Panc1 (cell line): Measurements from ENCODE around the gene ZFC3H1. TPM values are rescaled to one million over a fixed set of nuclear protein-coding genes. Genes with fewer than 3 reads are reported as not detected.

Experiments used
- ATAC-seq: fragments of 200-7000 bp; cut with Tn5 transposase; 2 replicates; pipeline ENCODE4 v1.9.1; 2020; ENCODE audit warnings: mild to moderate bottlenecking, moderate library complexity
- BruUV-seq: library from RNA; stranded (reverse); fragments of 400-500 nt; replicated peaks from 2 replicates; lab custom pipeline; 2021; lab: Mats Ljungman, UMichigan
- CTCF ChIA-PET: fragments of 300-600 bp; sonication (Branson Sonifier 250); formaldehyde crosslinking; loops from one replicate; lab custom pipeline; 2022; ENCODE audit warnings: antibody characterized with exemption; lab: Charles Lee
- POLR2A ChIA-PET: fragments of 300-600 bp; sonication (Branson Sonifier 250); formaldehyde crosslinking; loops from one replicate; lab custom pipeline; 2022; ENCODE audit warnings: antibody characterized with exemption; lab: Charles Lee
- DNase-seq: peaks from one replicate; pipeline ENCODE4 v3.0.0-alpha.2; 2010; ENCODE audit warnings: low read depth, low spot score
- H3K27ac ChIP-seq: 2 replicates; pipeline ENCODE4 v1.5.1; 2011; ENCODE audit warnings: mild to moderate bottlenecking, low read length, inconsistent platforms
- H3K27me3 ChIP-seq: fragments of 200-500 bp; sonication (Bioruptor generic); 2 replicates; pipeline ENCODE4 v1.6.0; 2014; ENCODE audit warnings: low read length, inconsistent platforms; ENCODE audit not compliant: control insufficient read depth, insufficient read depth
- H3K36me3 ChIP-seq: fragments of 200-500 bp; sonication (Bioruptor generic); 2 replicates; pipeline ENCODE4 v1.5.1; 2014; ENCODE audit warnings: inconsistent platforms, mild to moderate bottlenecking, low read length, moderate library complexity; ENCODE audit not compliant: control insufficient read depth, insufficient read depth
- H3K4me1 ChIP-seq: 2 replicates; pipeline ENCODE4 v1.5.1; 2011; ENCODE audit warnings: inconsistent platforms, mild to moderate bottlenecking, low read length, moderate library complexity; ENCODE audit not compliant: control insufficient read depth, insufficient read depth
- H3K4me3 ChIP-seq, 2 experiments: 2 replicates each; pipeline ENCODE4 v1.5.1; 2011 to 2012; ENCODE audit warnings: low read depth in 2 of 2, low read length in 2 of 2, mild to moderate bottlenecking in 2 of 2, inconsistent platforms in 1 of 2, moderate library complexity in 1 of 2
- H3K9me3 ChIP-seq: fragments of 200-500 bp; sonication (Bioruptor generic); 2 replicates; pipeline ENCODE4 v1.5.1; 2014; ENCODE audit warnings: low read depth, mild to moderate bottlenecking, inconsistent platforms, low read length, moderate library complexity; ENCODE audit not compliant: control insufficient read depth, insufficient read depth
- POLR2AphosphoS5 ChIP-seq: IDR thresholded peaks from 2 replicates; pipeline ENCODE4 v1.6.1; 2012; ENCODE audit warnings: mild to moderate bottlenecking, low read depth, low read length, moderate library complexity
- REST ChIP-seq, 2 experiments: IDR thresholded peaks; 2 replicates each; pipeline ENCODE4 v1.6.1; 2011 to 2012; ENCODE audit warnings: low read depth in 2 of 2, control low read depth in 1 of 2, low read length in 1 of 2, mild to moderate bottlenecking in 1 of 2, moderate library complexity in 1 of 2; ENCODE audit not compliant: insufficient read depth in 1 of 2
- SIN3A ChIP-seq: IDR thresholded peaks from 2 replicates; pipeline ENCODE4 v1.6.1; 2012; ENCODE audit warnings: low read depth, mild to moderate bottlenecking, low read length, moderate library complexity, borderline replicate concordance; ENCODE audit not compliant: insufficient read depth
- TCF7L2 ChIP-seq: IDR thresholded peaks from 2 replicates; pipeline ENCODE4 v1.6.1; 2011; ENCODE audit warnings: mild to moderate bottlenecking, low read depth, low read length, inconsistent platforms
- in situ Hi-C: cut with HindIII; loops from 2 replicates; pipeline ENCODE4 v1.10.0; 2016; ENCODE audit warnings: low sequenced_read_pairs, low pct_unique_long_range_greater_than_20kb
- intact Hi-C: fragments of 100-400 bp; cut with micrococcal nuclease; formaldehyde crosslinking; loops from one replicate; pipeline ENCODE4 v1.10.0; 2022; ENCODE audit not compliant: unreplicated experiment
- total RNA-seq: library from RNA; stranded (reverse); gene quantifications from one replicate; pipeline ENCODE4 v1.2.1, GENCODE V29; 2021; ENCODE audit not compliant: unreplicated experiment
- TF ChIP-seq, protein P1 (sequence below): fragments of 450-650 bp; IDR thresholded peaks from 2 replicates; pipeline ENCODE4 v1.5.1; 2017; ENCODE audit warnings: mild to moderate bottlenecking

Gene ZFC3H1
- total RNA-seq, 1 experiment from 2014 or later: 38.2 TPM

DNA sequence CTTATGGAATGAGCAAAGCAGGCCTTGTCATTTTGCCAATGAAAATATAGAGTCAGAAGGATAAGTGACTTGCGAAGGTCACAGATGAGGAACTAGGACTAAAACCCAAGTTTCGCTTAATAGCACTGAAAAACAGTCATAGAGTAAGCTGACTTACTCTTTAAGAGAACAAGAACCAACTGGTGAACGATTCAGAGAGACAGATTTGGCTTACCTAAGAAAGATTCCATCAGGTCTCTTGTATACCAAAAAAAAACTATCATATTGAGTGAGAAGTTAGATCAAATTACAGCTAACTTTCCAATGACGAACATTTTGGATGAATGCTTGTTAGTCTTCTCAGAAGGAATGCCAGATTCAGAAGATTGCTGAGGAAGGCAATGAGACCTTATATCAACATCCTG, 74.2 kb downstream of the ZFC3H1 start:
- BruUV-seq: no TSS peak

DNA sequence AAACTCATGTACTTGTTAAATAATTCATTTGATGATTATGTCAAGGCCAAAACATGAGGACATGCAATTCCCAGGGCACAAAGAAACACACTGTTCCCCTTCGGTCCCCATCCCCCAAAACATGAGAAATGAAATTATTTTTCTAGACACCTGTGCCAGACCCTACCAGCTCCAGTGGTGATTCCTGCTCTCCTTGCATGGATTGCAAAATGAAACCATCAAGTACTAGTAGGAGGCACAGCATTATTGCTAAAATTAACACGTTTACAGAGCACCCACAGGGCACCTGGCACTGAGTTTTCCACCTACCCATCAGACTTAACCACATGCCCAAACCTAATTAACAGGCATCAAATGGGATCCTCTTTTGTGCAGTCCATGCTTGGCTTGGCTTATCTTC, 76.6 kb downstream of the ZFC3H1 start:
- H3K9me3 ChIP-seq: no peaks in the 10 kb centered on the region
- POLR2A ChIA-PET: no interaction called here
- H3K27ac ChIP-seq: no peak overlapping the region
- in situ Hi-C loops (no loop called here), intact Hi-C loops (no loop called here)
- DNase-seq: no peak
- no peak overlapping the region for H3K4me3 ChIP-seq
- BruUV-seq: no TSS peak
- CTCF ChIA-PET: no interaction called here
- no peaks in the 10 kb centered on the region for H3K36me3 ChIP-seq
- no peaks in the 10 kb centered on the region for H3K4me1 ChIP-seq
- no peak for TF ChIP-seq POLR2AphosphoS5
- no peak for TF ChIP-seq REST (IDR thresholded peaks at IDR 0.05; ENCODE audit: insufficient read depth in 1 of 2, low read depth in 2 of 2, low read length in 1 of 2)
- TF ChIP-seq, protein P1, sequence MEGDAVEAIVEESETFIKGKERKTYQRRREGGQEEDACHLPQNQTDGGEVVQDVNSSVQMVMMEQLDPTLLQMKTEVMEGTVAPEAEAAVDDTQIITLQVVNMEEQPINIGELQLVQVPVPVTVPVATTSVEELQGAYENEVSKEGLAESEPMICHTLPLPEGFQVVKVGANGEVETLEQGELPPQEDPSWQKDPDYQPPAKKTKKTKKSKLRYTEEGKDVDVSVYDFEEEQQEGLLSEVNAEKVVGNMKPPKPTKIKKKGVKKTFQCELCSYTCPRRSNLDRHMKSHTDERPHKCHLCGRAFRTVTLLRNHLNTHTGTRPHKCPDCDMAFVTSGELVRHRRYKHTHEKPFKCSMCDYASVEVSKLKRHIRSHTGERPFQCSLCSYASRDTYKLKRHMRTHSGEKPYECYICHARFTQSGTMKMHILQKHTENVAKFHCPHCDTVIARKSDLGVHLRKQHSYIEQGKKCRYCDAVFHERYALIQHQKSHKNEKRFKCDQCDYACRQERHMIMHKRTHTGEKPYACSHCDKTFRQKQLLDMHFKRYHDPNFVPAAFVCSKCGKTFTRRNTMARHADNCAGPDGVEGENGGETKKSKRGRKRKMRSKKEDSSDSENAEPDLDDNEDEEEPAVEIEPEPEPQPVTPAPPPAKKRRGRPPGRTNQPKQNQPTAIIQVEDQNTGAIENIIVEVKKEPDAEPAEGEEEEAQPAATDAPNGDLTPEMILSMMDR: no peak
- TF ChIP-seq SIN3A: no peak
- TF ChIP-seq TCF7L2: no peak
- no peaks in the 10 kb centered on the region for H3K27me3 ChIP-seq
- no peak for ATAC-seq

More for the DNA sequence above, 74.2 kb downstream of the ZFC3H1 start:
- no peak for DNase-seq
- H3K4me1 ChIP-seq: no peaks in the 10 kb centered on the region
- no peaks in the 10 kb centered on the region for H3K9me3 ChIP-seq
- intact Hi-C loops (no loop called here), in situ Hi-C loops (no loop called here)
- TF ChIP-seq TCF7L2 (no peak), REST (IDR thresholded peaks at IDR 0.05; ENCODE audit: insufficient read depth in 1 of 2, low read depth in 2 of 2, low read length in 1 of 2) (no peak), POLR2AphosphoS5 (no peak), SIN3A (no peak)
- TF ChIP-seq, protein P1: no peak
- no peaks in the 10 kb centered on the region for H3K36me3 ChIP-seq
- no peak for ATAC-seq
- H3K27ac ChIP-seq: no peak overlapping the region
- POLR2A ChIA-PET: no interaction called here
- H3K4me3 ChIP-seq: no peak overlapping the region
- H3K27me3 ChIP-seq: no peaks in the 10 kb centered on the region
- CTCF ChIA-PET: no interaction called here
